Sigmoid colon (tissue), 7 donors: Measurements from ENCODE around the gene TUBGCP3. TPM values are rescaled to one million over a fixed set of nuclear protein-coding genes. Genes with fewer than 3 reads are reported as not detected.
"Not testable (repeated sequence)": the region's sequence is repeated elsewhere in the genome, so short reads cannot be mapped to it uniquely, and the experiment has no call there.

Experiments
- DNase-seq: peaks from one replicate; pipeline ENCODE4 v3.0.0-alpha.2; 2019
- H3K27ac ChIP-seq, 4 donors: fragments of 200-600 bp; sonication (generic); one replicate each; pipeline ENCODE4 v1.5.1; 2016 to 2019; ENCODE audit warnings: mild to moderate bottlenecking in 1 of 4
- H3K27me3 ChIP-seq, 3 donors: fragments of 200-600 bp; sonication (generic); one replicate each; pipeline ENCODE4 v1.5.1; 2019; ENCODE audit warnings: mild to moderate bottlenecking in 1 of 3
- H3K36me3 ChIP-seq, 4 donors: fragments of 200-600 bp; sonication (generic); one replicate each; pipeline ENCODE4 v1.5.1; 2016 to 2019
- H3K4me1 ChIP-seq, 4 donors: fragments of 200-600 bp; sonication (generic); one replicate each; pipeline ENCODE4 v1.5.1; 2017 to 2019
- H3K4me3 ChIP-seq, 4 donors: fragments of 200-600 bp; sonication (generic); one replicate each; pipeline ENCODE4 v1.5.1; 2017 to 2019; ENCODE audit warnings: mild to moderate bottlenecking in 2 of 4, moderate library complexity in 1 of 4
- H3K9me3 ChIP-seq, 4 donors: fragments of 200-600 bp in 3 of 4; sonication (generic) in 3 of 4; one replicate each; pipeline versions ENCODE4 v1.5.1 to v1.6.1; 2013 to 2019
- EP300 ChIP-seq, 4 donors: sonication (generic); formaldehyde crosslinking; IDR thresholded peaks; one replicate each; pipeline ENCODE4 v1.6.1; 2017; ENCODE audit warnings: antibody characterized with exemption in 4 of 4
- POLR2A ChIP-seq, 2 donors: fragments of 450-650 bp; IDR thresholded peaks; one replicate each; pipeline ENCODE4 v1.6.1; 2016; ENCODE audit warnings: antibody characterized with exemption in 2 of 2, mild to moderate bottlenecking in 2 of 2, moderate library complexity in 2 of 2
- POLR2AphosphoS5 ChIP-seq, 4 donors: sonication (generic); formaldehyde crosslinking; IDR thresholded peaks; one replicate each; pipeline ENCODE4 v1.6.1; 2017; ENCODE audit warnings: antibody characterized with exemption in 4 of 4
- WGBS, 2 donors: extraction: QIAGEN DNeasy Blood & Tissue Kit; methylation state at CpG; one replicate each; pipeline ENCODE4 v1.1.7; 2013; 5-methylcytosine and 5-hydroxymethylcytosine counted together
- intact Hi-C: fragments of 100-400 bp; cut with DNase I; formaldehyde crosslinking; loops from one replicate; pipeline ENCODE4 v1.15.1; 2023
- polyA plus RNA-seq, 3 donors: library from polyadenylated mRNA; stranded (reverse); fragments of 200-250 nt; gene quantifications; one replicate each; pipeline ENCODE4 v1.2.3, GENCODE V29; 2013
- total RNA-seq, 4 donors: library from RNA; depleted of rRNA; stranded (reverse); fragments of >200 nt; gene quantifications; one replicate each; pipeline ENCODE4 v1.1.0, GENCODE V29; 2016
- TF ChIP-seq, protein P1 (sequence below), 4 experiments: fragments of 450-650 bp in 3 of 4; fragments of 200-600 bp in 1 of 4; IDR thresholded peaks; one replicate each; pipeline ENCODE4 v1.5.1; 2016 to 2019; ENCODE audit warnings: antibody characterized with exemption in 4 of 4, mild to moderate bottlenecking in 3 of 4, moderate library complexity in 2 of 4
- donor health status: healthy with polysubstance abuse.
- donor health status: Bipolar disorder and iron deficiency.
- donor health status: healthy.

The TUBGCP3 gene
- total and polyA plus RNA-seq, 7 donors: 7.2 to 33.5 (median 23.8) TPM

DNA sequence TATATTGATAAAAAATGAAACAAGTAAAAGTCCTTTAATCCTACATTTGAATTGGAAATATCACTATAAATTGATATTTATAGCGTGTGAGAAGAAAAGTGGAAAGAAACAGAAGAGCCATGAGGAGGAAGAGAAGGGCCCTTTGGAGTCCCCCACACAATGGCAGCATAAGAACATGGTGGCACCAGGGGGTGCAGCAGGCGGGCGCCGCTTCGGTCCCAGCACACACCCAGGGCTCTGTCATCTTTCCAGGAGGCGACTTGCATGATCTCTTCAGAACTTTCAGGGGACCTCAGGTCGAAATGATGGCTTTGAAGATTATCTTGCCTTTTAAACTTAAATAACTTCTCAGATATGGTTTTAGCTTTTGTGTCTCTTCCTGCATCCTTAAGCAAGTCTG is 91.8 kb downstream of the TUBGCP3 start:
- intact Hi-C loops: no loop called here
- Histone ChIP-seq H3K27me3 (no peaks in the 10 kb centered on the region), H3K36me3 (peaks cover 0 to 46% (median 20%) of the 10 kb centered on the region in 4 donors), H3K4me1 (no peaks in the 10 kb centered on the region), H3K9me3 (no peaks in the 10 kb centered on the region), H3K4me3 (no peak overlapping the region), H3K27ac (no peak overlapping the region)
- 90% methylated on average over 7 of the region's 7 CpGs for WGBS, 2 donors
- no peak for TF ChIP-seq POLR2AphosphoS5 (IDR thresholded peaks at IDR 0.05)
- TF ChIP-seq EP300 (IDR thresholded peaks at IDR 0.05): no peak
- TF ChIP-seq POLR2A (IDR thresholded peaks at IDR 0.05): no peak
- TF ChIP-seq, protein P1, sequence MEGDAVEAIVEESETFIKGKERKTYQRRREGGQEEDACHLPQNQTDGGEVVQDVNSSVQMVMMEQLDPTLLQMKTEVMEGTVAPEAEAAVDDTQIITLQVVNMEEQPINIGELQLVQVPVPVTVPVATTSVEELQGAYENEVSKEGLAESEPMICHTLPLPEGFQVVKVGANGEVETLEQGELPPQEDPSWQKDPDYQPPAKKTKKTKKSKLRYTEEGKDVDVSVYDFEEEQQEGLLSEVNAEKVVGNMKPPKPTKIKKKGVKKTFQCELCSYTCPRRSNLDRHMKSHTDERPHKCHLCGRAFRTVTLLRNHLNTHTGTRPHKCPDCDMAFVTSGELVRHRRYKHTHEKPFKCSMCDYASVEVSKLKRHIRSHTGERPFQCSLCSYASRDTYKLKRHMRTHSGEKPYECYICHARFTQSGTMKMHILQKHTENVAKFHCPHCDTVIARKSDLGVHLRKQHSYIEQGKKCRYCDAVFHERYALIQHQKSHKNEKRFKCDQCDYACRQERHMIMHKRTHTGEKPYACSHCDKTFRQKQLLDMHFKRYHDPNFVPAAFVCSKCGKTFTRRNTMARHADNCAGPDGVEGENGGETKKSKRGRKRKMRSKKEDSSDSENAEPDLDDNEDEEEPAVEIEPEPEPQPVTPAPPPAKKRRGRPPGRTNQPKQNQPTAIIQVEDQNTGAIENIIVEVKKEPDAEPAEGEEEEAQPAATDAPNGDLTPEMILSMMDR (IDR thresholded peaks at IDR 0.05): no peak
- DNase-seq: no peak

DNA sequence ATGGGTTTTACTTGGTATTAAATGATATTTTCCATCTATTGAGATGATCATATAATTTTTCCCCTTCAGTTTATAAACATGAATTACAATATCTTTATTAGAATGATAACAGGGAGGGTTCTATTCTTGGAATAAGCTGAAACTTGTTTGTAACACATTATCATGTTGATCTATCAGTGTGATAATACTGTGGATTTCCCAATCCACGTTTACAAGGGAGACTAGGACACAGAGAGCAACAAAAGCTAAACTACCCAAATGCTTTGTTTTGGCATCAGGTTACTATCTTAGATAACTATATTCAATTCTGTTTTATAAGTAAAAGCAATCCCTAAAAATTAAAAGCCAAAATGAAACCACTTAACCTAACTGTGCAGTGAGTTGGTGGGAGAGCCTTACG is 92.5 kb downstream of the TUBGCP3 start:
- intact Hi-C loops: no loop called here
- H3K27ac ChIP-seq: no peak overlapping the region
- no peaks in the 10 kb centered on the region for H3K9me3 ChIP-seq
- WGBS, 2 donors: 89 to 93% methylated on average over 2 of the region's 2 CpGs
- DNase-seq: no peak
- H3K36me3 ChIP-seq: peaks cover 0 to 43% (median 20%) of the 10 kb centered on the region in 4 donors
- no peaks in the 10 kb centered on the region for H3K27me3 ChIP-seq
- H3K4me1 ChIP-seq: no peaks in the 10 kb centered on the region
- TF ChIP-seq, protein P1 (IDR thresholded peaks at IDR 0.05): no peak
- TF ChIP-seq EP300 (IDR thresholded peaks at IDR 0.05) (no peak), POLR2AphosphoS5 (IDR thresholded peaks at IDR 0.05) (no peak), POLR2A (IDR thresholded peaks at IDR 0.05) (no peak)
- no peak overlapping the region for H3K4me3 ChIP-seq

DNA sequence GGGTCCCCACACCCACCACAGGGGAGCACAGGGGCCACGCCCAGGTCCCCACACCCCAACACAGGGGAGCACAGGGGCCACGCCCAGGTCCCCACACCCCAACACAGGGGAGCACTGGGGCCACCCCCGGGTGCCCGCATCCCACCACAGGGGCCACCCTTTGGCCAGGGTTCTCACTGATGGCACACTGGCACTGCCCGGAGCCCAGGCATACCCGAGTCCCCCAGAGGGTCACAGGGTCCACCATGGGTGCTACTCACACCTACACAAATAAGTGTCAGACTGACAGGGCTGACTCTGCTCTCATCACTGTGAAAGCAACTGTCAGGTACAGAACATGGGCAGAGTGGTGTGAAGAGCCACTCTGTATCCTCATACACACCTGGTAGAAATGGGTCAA is 98.8 kb downstream of the TUBGCP3 start:
- intact Hi-C loops: no loop called here
- WGBS, 2 donors: 93 to 95% methylated on average over 6 of the region's 6 CpGs
- no peak for DNase-seq
- Histone ChIP-seq H3K4me3 (no peak overlapping the region), H3K36me3 (peaks cover 0 to 44% (median 2%) of the 10 kb centered on the region in 4 donors), H3K9me3 (no peaks in the 10 kb centered on the region), H3K4me1 (no peaks in the 10 kb centered on the region), H3K27ac (no peak overlapping the region), H3K27me3 (no peaks in the 10 kb centered on the region)
- TF ChIP-seq POLR2AphosphoS5 (IDR thresholded peaks at IDR 0.05) (no peak), POLR2A (IDR thresholded peaks at IDR 0.05) (no peak), EP300 (IDR thresholded peaks at IDR 0.05) (no peak)
- TF ChIP-seq, protein P1 (IDR thresholded peaks at IDR 0.05): no peak

DNA sequence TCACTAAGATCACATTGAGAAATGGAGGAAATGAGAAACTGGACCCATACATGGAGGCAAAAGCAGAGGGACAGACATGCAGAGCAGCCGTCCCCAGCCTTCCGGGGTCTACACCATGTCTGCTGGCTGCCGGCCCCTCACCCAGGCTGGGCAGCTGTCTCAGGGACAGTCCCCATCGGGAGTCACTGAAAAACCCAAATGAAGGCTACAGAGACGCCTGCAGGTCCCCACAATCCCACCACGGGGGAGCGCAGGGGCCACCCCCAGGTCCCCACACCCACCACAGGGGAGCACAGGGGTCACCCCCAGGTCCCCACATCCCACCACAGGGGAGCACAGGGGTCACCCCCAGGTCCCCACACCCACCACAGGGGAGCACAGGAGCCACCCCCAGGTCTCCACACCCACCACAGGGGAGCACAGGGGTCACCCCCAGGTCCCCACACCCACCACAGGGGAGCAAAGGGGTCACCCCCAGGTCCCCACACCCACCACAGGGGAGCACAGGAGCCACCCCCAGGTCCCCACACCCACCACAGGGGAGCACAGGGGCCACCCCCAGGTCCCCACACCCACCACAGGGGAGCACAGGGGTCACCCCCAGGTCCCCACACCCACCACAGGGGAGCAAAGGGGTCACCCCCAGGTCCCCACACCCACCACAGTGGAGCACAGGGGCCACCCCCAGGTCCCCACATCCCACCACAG is 99.5 kb downstream of the TUBGCP3 start:
- H3K4me3 ChIP-seq, DNase-seq, intact Hi-C loops, H3K4me1 ChIP-seq, H3K27ac ChIP-seq, H3K9me3 ChIP-seq, H3K27me3 ChIP-seq: not testable (repeated sequence)
- 95 to 97% methylated on average over 7 of the region's 7 CpGs for WGBS, 2 donors
- H3K36me3 ChIP-seq: peaks cover 0 to 44% (median 2%) of the 10 kb centered on the region in 4 donors

DNA sequence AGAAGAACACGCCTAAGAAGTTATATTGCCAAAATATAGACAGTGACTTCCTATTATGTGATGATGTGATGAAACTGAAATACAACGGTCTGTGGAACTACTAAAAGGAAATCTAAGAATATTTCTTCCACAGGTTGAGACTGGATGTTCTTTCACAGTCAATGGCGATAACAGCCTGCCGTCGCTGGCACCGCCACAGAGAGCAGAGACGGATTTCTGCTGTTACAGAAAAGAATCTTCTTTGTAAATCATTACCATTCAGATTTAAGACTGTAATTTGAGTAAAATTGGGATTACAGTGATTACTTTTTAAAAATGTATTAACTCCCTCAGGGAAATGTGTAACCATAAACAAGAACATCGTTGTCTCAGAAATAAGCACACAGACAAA is 100.8 kb downstream of the TUBGCP3 start:
- DNase-seq: no peak
- no peak overlapping the region for H3K4me3 ChIP-seq
- no peak overlapping the region for H3K27ac ChIP-seq
- H3K27me3 ChIP-seq: no peaks in the 10 kb centered on the region
- H3K9me3 ChIP-seq: no peaks in the 10 kb centered on the region
- H3K36me3 ChIP-seq: peaks cover 0 to 44% (median 2%) of the 10 kb centered on the region in 4 donors
- 89 to 93% methylated on average over 8 of the region's 8 CpGs for WGBS, 2 donors
- TF ChIP-seq EP300 (IDR thresholded peaks at IDR 0.05) (no peak), POLR2A (IDR thresholded peaks at IDR 0.05) (no peak), POLR2AphosphoS5 (IDR thresholded peaks at IDR 0.05) (no peak)
- TF ChIP-seq, protein P1 (IDR thresholded peaks at IDR 0.05): no peak
- H3K4me1 ChIP-seq: no peaks in the 10 kb centered on the region
- intact Hi-C loops: no loop called here
